HG02642 (cell line): Measurements from ENCODE around the gene FSIP1.

Experiments
- ATAC-seq: cut with Tn5 transposase; IDR thresholded peaks from one replicate; pipeline ENCODE4 v1.9.1; 2021; ENCODE audit warnings: mild to moderate bottlenecking; ENCODE audit not compliant: unreplicated experiment, poor library complexity

The FSIP1 gene

DNA sequence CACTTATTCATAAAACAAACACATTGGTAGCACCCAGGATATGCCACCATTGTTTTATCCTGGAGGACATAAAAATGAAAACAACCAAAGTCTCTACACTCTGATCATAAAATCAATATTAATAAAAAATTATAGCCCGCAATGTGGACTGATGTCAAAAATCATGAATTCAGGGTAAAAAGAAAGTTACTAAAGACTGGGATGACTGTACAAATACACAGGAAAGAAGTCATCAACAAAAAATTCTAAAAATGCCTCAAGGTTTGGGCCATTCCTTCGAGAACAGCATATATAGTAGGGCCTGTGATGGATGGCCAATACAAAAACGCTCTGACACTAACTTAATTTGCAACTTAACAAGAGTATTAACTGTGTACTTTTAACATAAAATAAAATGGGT, 125.0 kb downstream of the FSIP1 start:
- no peak for ATAC-seq

DNA sequence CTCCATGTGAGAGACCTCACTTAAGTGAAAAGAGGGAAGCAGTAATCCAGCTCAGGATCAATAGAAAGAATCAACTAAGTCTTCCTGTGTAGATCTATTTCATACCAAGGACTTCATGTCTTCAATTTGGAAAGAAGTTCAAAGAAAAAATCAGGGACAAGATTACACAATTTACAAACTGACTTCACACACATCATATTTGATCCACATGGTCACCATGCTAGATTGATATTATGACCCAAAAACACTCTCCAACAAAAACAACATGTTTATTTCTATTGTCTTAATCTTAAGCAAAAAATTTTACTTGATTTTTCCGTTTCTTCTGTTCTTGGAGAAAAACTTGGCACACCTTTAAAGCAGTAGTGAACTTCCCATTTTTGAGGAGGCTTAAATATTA, 125.5 kb downstream of the FSIP1 start:
- ATAC-seq: no peak

DNA sequence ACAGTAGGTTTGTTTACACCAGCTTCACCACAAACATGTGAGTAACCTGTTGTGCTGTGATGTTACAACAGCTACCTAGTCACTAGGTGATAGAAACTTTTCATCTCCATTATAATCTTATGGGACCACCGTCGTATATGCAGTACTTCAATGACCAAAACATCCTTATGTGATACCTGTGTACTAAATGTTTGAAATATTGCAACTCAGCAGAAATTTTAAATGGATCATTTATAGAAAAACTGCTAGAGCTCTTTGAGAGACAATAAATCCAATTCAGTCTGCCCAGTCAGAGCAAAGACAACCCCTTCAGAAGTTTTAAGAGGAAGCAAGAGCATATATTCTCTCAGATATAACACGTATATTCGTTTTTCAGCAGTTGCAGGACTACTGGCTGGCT, 128.3 kb downstream of the FSIP1 start:
- ATAC-seq: no peak

- no peak for ATAC-seq
Measured at GRCh38 chr15:39651881-39652280, 130.8 kb downstream of the FSIP1 start.

- no peak for ATAC-seq
Measured at GRCh38 chr15:39651295-39651694, 131.3 kb downstream of the FSIP1 start.

- no peak for ATAC-seq
Measured at GRCh38 chr15:39649757-39650156, 132.9 kb downstream of the FSIP1 start.

- no peak for ATAC-seq
Measured at GRCh38 chr15:39646425-39646824, 136.2 kb downstream of the FSIP1 start.

DNA sequence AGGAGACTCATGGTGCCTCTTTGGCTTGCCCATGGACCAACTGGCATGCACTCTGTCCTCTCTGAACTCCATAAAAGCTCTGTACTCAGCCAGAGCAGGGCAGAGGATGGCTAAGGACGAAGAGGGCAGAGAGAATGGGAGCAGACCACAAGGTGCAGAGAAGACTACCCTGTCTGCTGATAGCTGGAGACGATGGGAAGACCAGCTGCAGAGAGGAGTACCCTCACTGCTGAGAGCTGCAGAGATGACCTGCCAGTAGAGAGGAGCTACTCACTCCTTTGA, 136.7 kb downstream of the FSIP1 start:
- ATAC-seq: no peak

DNA sequence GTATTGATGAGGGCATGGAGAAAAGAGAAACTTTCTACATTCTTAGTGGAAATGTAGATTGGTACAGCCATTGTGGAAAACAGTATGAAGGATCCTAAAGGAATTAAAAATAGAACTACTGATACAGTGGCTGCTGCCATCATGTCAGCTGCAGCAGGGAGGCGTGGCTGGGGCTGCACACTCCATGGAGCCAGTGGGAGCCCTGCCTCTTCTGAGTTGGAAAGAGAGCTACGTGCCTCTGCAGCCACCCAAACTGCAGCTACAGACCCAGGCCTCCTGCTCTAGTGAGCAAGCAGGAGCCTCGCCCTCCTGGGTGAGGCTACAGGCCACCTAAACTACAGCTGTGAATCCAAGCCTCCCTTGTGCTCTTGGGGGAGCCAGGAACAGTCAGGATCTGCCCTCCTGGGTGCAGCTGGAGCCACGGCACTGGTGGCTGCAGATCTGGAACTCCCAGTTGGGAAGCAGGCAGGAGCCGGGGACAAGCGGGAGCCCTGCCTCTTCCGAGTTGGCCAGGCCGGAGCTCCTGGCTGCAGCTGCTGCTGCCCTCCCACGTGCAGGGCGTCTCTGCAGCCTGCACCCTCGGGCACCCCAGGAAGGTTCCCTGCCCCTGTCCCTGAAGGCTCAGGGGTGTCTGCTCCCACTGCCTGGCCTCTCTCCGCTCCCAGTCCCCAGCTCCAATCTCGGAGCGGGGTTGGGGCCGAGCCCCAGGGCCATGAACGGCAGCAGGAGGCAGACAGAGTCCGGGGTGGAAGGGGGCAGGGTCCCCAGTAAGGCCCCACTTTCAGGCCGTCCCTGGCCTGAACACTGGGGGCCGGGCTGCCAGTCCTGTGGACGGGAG, 137.3 kb downstream of the FSIP1 start:
- no peak for ATAC-seq

- ATAC-seq: no peak
Measured at GRCh38 chr15:39644136-39644535, 138.5 kb downstream of the FSIP1 start.

GRCh38 chr15:39643727-39644126, 138.9 kb downstream of the FSIP1 start:
- no peak for ATAC-seq

DNA sequence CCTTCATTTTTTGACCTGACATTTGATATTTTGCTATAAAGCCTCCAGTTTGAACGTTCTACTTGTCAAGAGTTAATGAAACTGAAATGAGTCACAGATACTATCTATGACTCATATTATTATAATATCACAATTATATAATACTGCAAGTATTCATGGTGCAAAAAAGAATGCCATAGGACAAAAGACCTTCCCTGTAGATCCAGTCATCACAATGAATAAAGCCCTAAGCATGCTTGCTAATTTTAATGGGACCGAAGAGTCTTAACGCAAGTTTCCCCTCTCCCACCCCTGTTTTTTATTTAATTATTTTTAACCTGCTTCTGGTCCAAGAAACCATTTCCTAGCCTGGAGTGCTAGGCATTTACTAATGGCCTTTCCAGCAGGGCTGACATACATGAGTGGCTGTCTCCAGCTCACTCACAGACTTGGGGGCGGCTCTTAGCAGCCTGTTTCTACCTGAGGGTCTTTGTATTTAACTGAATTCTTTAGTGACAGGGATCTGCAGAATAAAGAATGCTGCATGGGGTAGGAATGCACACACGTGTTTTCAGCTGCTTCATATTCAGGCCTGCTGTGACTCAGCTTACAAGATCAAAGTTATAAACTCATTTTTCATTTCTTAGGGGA, 140.5 kb downstream of the FSIP1 start:
- no peak for ATAC-seq

DNA sequence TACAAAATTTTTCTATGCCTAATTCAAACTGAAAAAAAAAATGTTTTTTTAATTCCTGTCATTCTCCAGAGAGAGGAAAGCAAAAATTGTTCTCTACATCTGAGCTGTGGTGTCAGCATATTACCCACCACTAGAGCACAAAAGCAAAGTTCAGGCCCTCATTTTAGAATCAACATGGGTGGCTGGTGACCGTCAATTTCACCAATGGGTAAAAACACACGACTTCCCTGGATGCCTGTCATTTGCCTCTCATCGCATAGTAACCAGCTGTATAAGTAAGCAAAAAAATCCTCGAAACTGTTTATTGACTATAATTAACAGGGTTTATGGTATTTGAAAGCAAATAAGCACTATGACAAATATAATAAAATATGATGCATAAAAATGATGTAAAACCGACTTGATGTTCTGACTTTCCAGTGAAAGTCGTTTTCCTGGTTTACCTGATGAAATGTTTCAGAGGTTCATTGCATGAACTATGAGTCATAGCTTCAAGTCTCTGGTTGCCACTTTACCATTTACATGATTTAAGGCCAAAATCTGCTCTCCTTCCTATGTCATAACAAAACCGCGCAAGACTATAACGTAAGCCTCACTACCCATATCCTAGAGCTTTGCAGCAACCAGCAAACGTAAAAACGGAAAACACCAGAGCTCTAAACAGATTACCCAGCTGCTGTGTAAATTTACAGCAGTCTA, 141.3 kb downstream of the FSIP1 start:
- no peak for ATAC-seq

GRCh38 chr15:39640665-39641064, 142.0 kb downstream of the FSIP1 start:
- no peak for ATAC-seq

DNA sequence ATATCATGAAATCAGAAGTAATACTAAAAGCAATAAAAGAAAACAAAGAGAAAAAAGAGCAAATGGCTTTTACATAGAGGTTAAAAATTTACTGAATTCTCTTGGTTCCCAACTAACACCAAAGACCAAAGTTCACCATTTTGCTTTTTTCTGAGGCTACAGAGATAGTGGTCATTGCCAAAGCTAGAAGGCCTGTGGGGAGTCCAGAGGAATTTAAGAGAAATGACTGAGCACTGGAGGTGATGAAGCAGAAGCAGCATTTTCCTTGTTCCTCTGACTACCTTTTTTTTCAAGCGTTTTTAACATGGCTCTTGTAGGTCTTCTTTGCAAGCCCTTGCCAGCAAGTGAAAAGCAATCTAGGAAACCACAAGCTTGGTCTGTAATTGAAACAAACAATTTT, 143.6 kb downstream of the FSIP1 start:
- ATAC-seq: no peak

GRCh38 chr15:39638041-39638440, 144.6 kb downstream of the FSIP1 start:
- no peak for ATAC-seq

DNA sequence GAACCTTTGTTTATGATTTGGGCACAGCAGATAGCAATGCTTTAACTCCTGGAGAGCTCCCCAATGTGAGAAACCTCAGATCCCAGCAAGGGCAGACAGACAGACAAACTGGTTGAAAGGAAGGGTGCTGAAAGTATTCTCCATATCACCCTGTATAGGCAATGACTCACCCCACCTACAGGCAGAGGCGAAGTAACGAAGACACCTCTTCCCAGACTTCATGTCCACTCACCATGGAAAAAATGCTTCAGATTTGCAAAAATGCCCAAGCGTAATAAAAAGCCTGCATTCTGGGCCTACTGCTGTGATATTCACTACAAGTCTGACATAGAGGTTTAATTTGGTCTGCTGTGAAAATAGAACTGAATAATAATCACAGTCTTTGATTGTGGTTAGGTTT, 151.3 kb downstream of the FSIP1 start:
- no peak for ATAC-seq

GRCh38 chr15:39629906-39630305, 152.7 kb downstream of the FSIP1 start:
- ATAC-seq: no peak

- no peak for ATAC-seq
Measured at GRCh38 chr15:39629371-39629770, 153.3 kb downstream of the FSIP1 start.

DNA sequence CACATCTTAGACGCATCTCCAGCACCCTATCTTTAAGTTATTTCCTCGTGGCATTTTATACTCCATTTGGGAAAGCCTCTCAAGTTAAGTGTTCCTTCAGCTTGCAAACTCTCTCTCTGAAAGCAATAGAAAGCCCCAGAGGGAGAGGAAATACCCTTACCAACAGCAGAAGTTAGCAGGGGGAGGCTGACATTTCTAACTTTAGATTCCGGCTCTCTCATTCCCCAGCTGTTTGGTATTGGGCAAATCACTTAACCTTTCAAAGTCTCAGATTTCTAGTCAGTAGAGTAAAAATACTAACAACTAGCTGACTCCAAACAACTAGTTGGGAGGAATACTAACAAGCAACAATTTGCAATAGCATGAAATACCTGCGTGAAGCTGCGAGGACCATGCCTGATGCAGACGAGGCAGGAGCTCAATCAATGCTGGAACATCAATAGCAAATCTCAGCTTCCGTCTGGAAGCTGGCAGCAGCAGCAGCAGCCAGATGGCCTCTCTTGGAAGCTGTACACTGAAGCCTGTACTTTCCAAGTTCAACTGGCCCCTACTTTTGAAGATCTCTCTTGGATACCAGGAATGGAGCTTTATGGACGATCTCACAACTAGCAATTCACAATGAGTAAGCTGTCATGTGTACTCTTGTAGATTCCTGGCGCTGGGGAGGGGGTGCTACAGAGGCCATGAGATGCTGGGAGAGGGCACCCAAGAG, 153.9 kb downstream of the FSIP1 start:
- ATAC-seq: no peak

GRCh38 chr15:39628144-39628508, 154.5 kb downstream of the FSIP1 start:
- no peak for ATAC-seq
